Neural progenitor cell (in vitro differentiated cells): Measurements from ENCODE around the gene ARF1. TPM values are rescaled to one million over a fixed set of nuclear protein-coding genes. Genes with fewer than 3 reads are reported as not detected.

Source experiments
- DNase-seq: peaks from one replicate; pipeline ENCODE4 v3.0.0-alpha.2; 2016; ENCODE audit warnings: low spot score
- H2AFZ ChIP-seq: fragments of 200-600 bp; sonication (generic); replicated peaks from 2 replicates; pipeline ENCODE4 v1.6.1; 2016; ENCODE audit warnings: antibody characterized with exemption
- H3F3A ChIP-seq: fragments of 200-600 bp; sonication (generic); 2 replicates; pipeline ENCODE4 v1.6.1; 2016; ENCODE audit warnings: antibody characterized with exemption, low read depth
- H3K27ac ChIP-seq: fragments of 200-600 bp; sonication (generic); 2 replicates; pipeline ENCODE4 v1.5.1; 2016; ENCODE audit warnings: mild to moderate bottlenecking
- H3K27me3 ChIP-seq: fragments of 200-600 bp; sonication (generic); 2 replicates; pipeline ENCODE4 v1.6.1; 2016; ENCODE audit warnings: mild to moderate bottlenecking, moderate library complexity
- H3K36me3 ChIP-seq: fragments of 200-600 bp; sonication (generic); 2 replicates; pipeline ENCODE4 v1.5.1; 2016
- H3K4me1 ChIP-seq: fragments of 200-600 bp; sonication (generic); 2 replicates; pipeline ENCODE4 v1.6.1; 2016; ENCODE audit warnings: mixed run types
- H3K4me2 ChIP-seq: fragments of 200-600 bp; sonication (generic); 2 replicates; pipeline ENCODE4 v1.6.1; 2016
- H3K4me3 ChIP-seq: fragments of 200-600 bp; sonication (generic); 2 replicates; pipeline ENCODE4 v1.5.1; 2016
- H3K79me2 ChIP-seq: fragments of 200-600 bp; sonication (generic); 2 replicates; pipeline ENCODE4 v1.6.1; 2016; ENCODE audit warnings: low read depth
- H3K9ac ChIP-seq: fragments of 200-600 bp; sonication (generic); 2 replicates; pipeline ENCODE4 v1.6.1; 2016
- H3K9me3 ChIP-seq: fragments of 200-600 bp; sonication (generic); 2 replicates; pipeline ENCODE4 v1.5.1; 2016; ENCODE audit warnings: low read depth
- H4K20me1 ChIP-seq: fragments of 200-600 bp; sonication (generic); 2 replicates; pipeline ENCODE4 v1.6.1; 2016; ENCODE audit warnings: low read depth
- H3K27ac Mint-ChIP-seq: 3 replicates; pipeline ENCODE4 v1.8.0; 2021; ENCODE audit warnings: mixed read lengths
- H3K27me3 Mint-ChIP-seq: 2 replicates; pipeline ENCODE4 v1.8.0; 2022; ENCODE audit warnings: low read depth, mild to moderate bottlenecking, inconsistent platforms, moderate library complexity, mixed read lengths; ENCODE audit not compliant: insufficient read depth
- H3K36me3 Mint-ChIP-seq: 3 replicates; pipeline ENCODE4 v1.8.0; 2021; ENCODE audit warnings: mixed read lengths
- H3K4me1 Mint-ChIP-seq: 3 replicates; pipeline ENCODE4 v1.8.0; 2021; ENCODE audit warnings: mixed read lengths
- H3K4me3 Mint-ChIP-seq: 3 replicates; pipeline ENCODE4 v1.8.0; 2021; ENCODE audit warnings: mild to moderate bottlenecking, moderate library complexity, mixed read lengths
- H3K9me3 Mint-ChIP-seq: 3 replicates; pipeline ENCODE4 v1.8.0; 2020; ENCODE audit warnings: mixed read lengths
- CTCF ChIP-seq: fragments of 200-600 bp; sonication (generic); IDR thresholded peaks from 2 replicates; pipeline ENCODE4 v1.5.1; 2017; ENCODE audit warnings: antibody characterized with exemption, mild to moderate bottlenecking
- EZH2 ChIP-seq: fragments of 200-600 bp; sonication (generic); IDR thresholded peaks from 2 replicates; pipeline ENCODE4 v1.6.1; 2017; ENCODE audit warnings: antibody characterized with exemption, mild to moderate bottlenecking, moderate library complexity
- EZH2phosphoT487 ChIP-seq: fragments of 200-600 bp; sonication (generic); IDR thresholded peaks from 2 replicates; pipeline ENCODE4 v1.6.1; 2017; ENCODE audit warnings: antibody characterized with exemption
- total RNA-seq: library from RNA; depleted of rRNA; stranded (reverse); fragments of >200 nt; gene quantifications from 2 replicates; pipeline ENCODE4 v1.2.3, GENCODE V29; 2015; ENCODE audit warnings: low replicate concordance

Gene ARF1
- total RNA-seq, 1 donor from 2014 or later = 95.1 TPM

- Histone ChIP-seq H3K36me3 (no peaks in the 10 kb centered on the region), H2AFZ (no peak overlapping the region), H3K27ac (no peak overlapping the region), H3K9me3 (no peaks in the 10 kb centered on the region), H4K20me1 (no peaks in the 10 kb centered on the region), H3K79me2 (no peaks in the 10 kb centered on the region), H3F3A (no peaks in the 10 kb centered on the region), H3K4me3 (no peak overlapping the region), H3K4me2 (no peak overlapping the region), H3K27me3 (peaks cover 80% of the 10 kb centered on the region), H3K9ac (no peak overlapping the region), H3K4me1 (no peaks in the 10 kb centered on the region)
- TF ChIP-seq CTCF (no peak), EZH2phosphoT487 (no peak), EZH2 (no peak)
- Mint-ChIP-seq H3K36me3 (peaks cover 6% of the 10 kb centered on the region), H3K4me1 (peaks cover 32% of the 10 kb centered on the region), H3K9me3 (peaks cover 2% of the 10 kb centered on the region), H3K27me3 (peaks cover 21% of the 10 kb centered on the region), H3K27ac (no peak overlapping the region), H3K4me3 (no peak overlapping the region)
- no peak for DNase-seq
These were observed 37.5 kb upstream of the ARF1 start for GRCh38 chr1:228044961-228045360.

GRCh38 chr1:228045405-228045804, 37.1 kb upstream of the ARF1 start:
- H3K27ac Mint-ChIP-seq = peak overlapping the region; percentile 43
- Histone ChIP-seq H4K20me1 (no peaks in the 10 kb centered on the region), H3K9ac (no peak overlapping the region), H3K4me1 (no peaks in the 10 kb centered on the region), H3K36me3 (no peaks in the 10 kb centered on the region), H3K27me3 (peaks cover 80% of the 10 kb centered on the region), H3K9me3 (no peaks in the 10 kb centered on the region), H3K4me2 (no peak overlapping the region), H2AFZ (no peak overlapping the region), H3K79me2 (no peaks in the 10 kb centered on the region), H3K4me3 (no peak overlapping the region), H3F3A (no peaks in the 10 kb centered on the region), H3K27ac (no peak overlapping the region)
- H3K4me1 Mint-ChIP-seq = peaks cover 34% of the 10 kb centered on the region
- H3K27me3 Mint-ChIP-seq = peaks cover 19% of the 10 kb centered on the region
- no peak for DNase-seq
- no peak for TF ChIP-seq EZH2phosphoT487
- TF ChIP-seq CTCF = no peak
- TF ChIP-seq EZH2 = no peak
- H3K9me3 Mint-ChIP-seq = peaks cover 2% of the 10 kb centered on the region
- no peak overlapping the region for H3K4me3 Mint-ChIP-seq
- H3K36me3 Mint-ChIP-seq = peaks cover 7% of the 10 kb centered on the region

- H2AFZ ChIP-seq = no peak overlapping the region
- no peaks in the 10 kb centered on the region for H3K4me1 ChIP-seq
- Mint-ChIP-seq H3K27ac (peak overlapping the region; percentile 76), H3K4me1 (peaks cover 35% of the 10 kb centered on the region), H3K4me3 (no peak overlapping the region), H3K27me3 (peaks cover 20% of the 10 kb centered on the region), H3K36me3 (peaks cover 7% of the 10 kb centered on the region), H3K9me3 (peaks cover 3% of the 10 kb centered on the region)
- H4K20me1 ChIP-seq = no peaks in the 10 kb centered on the region
- no peaks in the 10 kb centered on the region for H3F3A ChIP-seq
- H3K27me3 ChIP-seq = peaks cover 80% of the 10 kb centered on the region
- H3K79me2 ChIP-seq = no peaks in the 10 kb centered on the region
- no peak overlapping the region for H3K27ac ChIP-seq
- no peaks in the 10 kb centered on the region for H3K36me3 ChIP-seq
- no peak overlapping the region for H3K4me3 ChIP-seq
- no peak overlapping the region for H3K4me2 ChIP-seq
- no peak for DNase-seq
- TF ChIP-seq CTCF = no peak
- no peak for TF ChIP-seq EZH2
- no peak for TF ChIP-seq EZH2phosphoT487
- no peaks in the 10 kb centered on the region for H3K9me3 ChIP-seq
- H3K9ac ChIP-seq = no peak overlapping the region
These were observed 36.6 kb upstream of the ARF1 start for GRCh38 chr1:228045871-228046270.
